Mesenchymal stem cell (in vitro differentiated cells and primary cell): ENCODE measurements around the gene IFT88.

ENCODE experiments used
- DNase-seq: peaks from one replicate; pipeline ENCODE4 v3.0.0-alpha.2; 2013
- H2AFZ ChIP-seq: one replicate; pipeline ENCODE4 v1.6.1; 2013; ENCODE audit warnings: low read depth, mild to moderate bottlenecking, control low read depth, inconsistent platforms, low read length, moderate library complexity
- H2AK5ac ChIP-seq: 2 replicates; pipeline ENCODE4 v1.6.1; 2013; ENCODE audit warnings: low read length, moderate library complexity, mild to moderate bottlenecking, inconsistent platforms; ENCODE audit not compliant: severe bottlenecking
- H2BK120ac ChIP-seq: one replicate; pipeline ENCODE4 v1.6.1; 2013; ENCODE audit warnings: low read depth, mild to moderate bottlenecking, inconsistent platforms, low read length, moderate library complexity
- H2BK12ac ChIP-seq, 2 experiments: one replicate each; pipeline ENCODE4 v1.6.1; 2013; ENCODE audit warnings: inconsistent platforms in 2 of 2, low read length in 2 of 2, mild to moderate bottlenecking in 2 of 2, moderate library complexity in 2 of 2, control low read depth in 1 of 2
- H2BK15ac ChIP-seq: one replicate; pipeline ENCODE4 v1.6.1; 2013; ENCODE audit warnings: mild to moderate bottlenecking, low read depth, inconsistent platforms; ENCODE audit not compliant: poor library complexity, severe bottlenecking
- H2BK5ac ChIP-seq: 2 replicates; pipeline ENCODE4 v1.6.1; 2013; ENCODE audit warnings: low read depth, mild to moderate bottlenecking, low read length, control low read depth, inconsistent platforms; ENCODE audit not compliant: poor library complexity, severe bottlenecking
- H3K14ac ChIP-seq, 2 experiments: one replicate each; pipeline ENCODE4 v1.6.1; 2013; ENCODE audit warnings: inconsistent platforms in 2 of 2, low read length in 2 of 2, control low read depth in 1 of 2, mild to moderate bottlenecking in 1 of 2, moderate library complexity in 1 of 2
- H3K18ac ChIP-seq, 2 experiments: one replicate each; pipeline ENCODE4 v1.6.1; 2013; ENCODE audit warnings: inconsistent platforms in 2 of 2, low read length in 2 of 2, control low read depth in 1 of 2, low read depth in 1 of 2, mild to moderate bottlenecking in 1 of 2
- H3K23ac ChIP-seq, 2 experiments: one replicate each; pipeline ENCODE4 v1.6.1; 2013; ENCODE audit warnings: inconsistent platforms in 2 of 2, low read length in 2 of 2, mild to moderate bottlenecking in 2 of 2, moderate library complexity in 2 of 2, control low read depth in 1 of 2
- H3K27ac ChIP-seq: 2 replicates; pipeline ENCODE4 v1.5.1; 2013; ENCODE audit warnings: mild to moderate bottlenecking, moderate library complexity, low read length, control low read depth, inconsistent platforms; ENCODE audit not compliant: poor library complexity, severe bottlenecking
- H3K27me3 ChIP-seq, 2 experiments: 2 replicates each; pipeline versions ENCODE4 v1.6.1 to v1.7.0; 2013; ENCODE audit warnings: low read length in 2 of 2, mild to moderate bottlenecking in 2 of 2, moderate library complexity in 2 of 2, control low read depth in 1 of 2, inconsistent platforms in 1 of 2; ENCODE audit not compliant: control insufficient read depth in 1 of 2, insufficient read depth in 1 of 2
- H3K36me3 ChIP-seq, 2 experiments: 2 replicates each; pipeline versions ENCODE4 v1.6.1 to v1.7.0; 2013; ENCODE audit warnings: low read length in 2 of 2, control low read depth in 1 of 2, inconsistent platforms in 1 of 2, low read depth in 1 of 2, mild to moderate bottlenecking in 1 of 2; ENCODE audit not compliant: insufficient read depth in 2 of 2, control insufficient read depth in 1 of 2
- H3K4ac ChIP-seq, 2 experiments: one replicate each; pipeline ENCODE4 v1.6.1; 2013; ENCODE audit warnings: inconsistent platforms in 2 of 2, low read length in 2 of 2, mild to moderate bottlenecking in 2 of 2, moderate library complexity in 2 of 2, control low read depth in 1 of 2, low read depth in 1 of 2
- H3K4me1 ChIP-seq: 2 replicates; pipeline ENCODE4 v1.6.1; 2013; ENCODE audit warnings: low read depth, low read length, control low read depth; ENCODE audit not compliant: control insufficient read depth, insufficient read depth
- H3K4me2 ChIP-seq: 2 replicates; pipeline ENCODE4 v1.6.1; 2013; ENCODE audit warnings: low read length, mild to moderate bottlenecking, inconsistent platforms; ENCODE audit not compliant: poor library complexity, severe bottlenecking
- H3K4me3 ChIP-seq, 2 experiments: 2 replicates each; pipeline versions ENCODE4 v1.5.1 to v1.7.0; 2013; ENCODE audit warnings: low read length in 2 of 2, mild to moderate bottlenecking in 2 of 2, control low read depth in 1 of 2, low read depth in 1 of 2; ENCODE audit not compliant: insufficient read depth in 1 of 2
- H3K79me1 ChIP-seq: replicated peaks from 2 replicates; pipeline ENCODE4 v1.6.1; 2013; ENCODE audit warnings: mild to moderate bottlenecking, control low read depth, low read length, inconsistent platforms; ENCODE audit not compliant: poor library complexity, severe bottlenecking
- H3K9ac ChIP-seq: 2 replicates; pipeline ENCODE4 v1.7.0; 2013; ENCODE audit warnings: mild to moderate bottlenecking, low read length, moderate library complexity
- H3K9me3 ChIP-seq: 2 replicates; pipeline ENCODE4 v1.7.0; 2013; ENCODE audit warnings: mild to moderate bottlenecking, low read length; ENCODE audit not compliant: control insufficient read depth
- H4K8ac ChIP-seq: one replicate; pipeline ENCODE4 v1.6.1; 2013; ENCODE audit warnings: inconsistent platforms, mild to moderate bottlenecking, low read length, moderate library complexity
- H4K91ac ChIP-seq: one replicate; pipeline ENCODE4 v1.6.1; 2013; ENCODE audit warnings: mild to moderate bottlenecking, low read length, inconsistent platforms
- WGBS: methylation state at CpG from one replicate; pipeline ENCODE4 v1.1.7; 2013; ENCODE audit warnings: mixed read lengths; 5-methylcytosine and 5-hydroxymethylcytosine counted together

The IFT88 gene

DNA sequence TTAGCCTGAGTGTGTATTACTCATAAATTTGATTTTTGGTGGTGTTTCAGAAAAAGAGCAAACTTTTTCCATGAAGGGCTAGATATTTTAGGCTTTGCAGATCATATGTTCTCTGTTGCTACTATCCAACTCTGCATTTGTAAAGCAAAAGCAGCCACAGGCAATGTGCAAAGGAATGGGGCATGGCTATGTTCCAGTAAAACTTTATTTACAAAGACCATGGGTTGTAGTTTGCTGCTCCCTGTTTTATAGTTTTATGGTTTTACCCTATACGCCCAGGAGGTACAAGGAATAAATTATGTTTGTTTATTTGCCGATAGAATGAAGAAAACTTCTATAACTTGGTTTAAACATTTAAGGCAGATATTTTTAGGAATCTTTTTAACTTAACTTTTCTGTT, 23.6 kb downstream of the IFT88 start:
- no peak overlapping the region for H2BK120ac ChIP-seq
- no peaks in the 10 kb centered on the region for H3K27me3 ChIP-seq
- H3K9me3 ChIP-seq, result no peaks in the 10 kb centered on the region
- no CpG with 5 or more reads among the region's 2 CpGs for WGBS
- no peak overlapping the region for H2BK15ac ChIP-seq
- no peak overlapping the region for H2BK12ac ChIP-seq
- H3K4ac ChIP-seq, result no peak overlapping the region
- no peak overlapping the region for H4K8ac ChIP-seq
- H3K18ac ChIP-seq, result no peak overlapping the region
- no peak overlapping the region for H3K27ac ChIP-seq
- H2BK5ac ChIP-seq, result no peak overlapping the region
- H3K36me3 ChIP-seq, result peaks cover 3 to 18% of the 10 kb centered on the region in 2 experiments
- H4K91ac ChIP-seq, result no peak overlapping the region
- H2AK5ac ChIP-seq, result no peak overlapping the region
- H3K23ac ChIP-seq, result no peak overlapping the region
- H3K4me3 ChIP-seq, result no peak overlapping the region
- no peak for DNase-seq
- no peak overlapping the region for H3K4me2 ChIP-seq
- H2AFZ ChIP-seq, result no peak overlapping the region
- H3K79me1 ChIP-seq, result peaks cover under 1% of the 10 kb centered on the region
- H3K14ac ChIP-seq, result no peak overlapping the region
- no peaks in the 10 kb centered on the region for H3K4me1 ChIP-seq
- H3K9ac ChIP-seq, result no peak overlapping the region

DNA sequence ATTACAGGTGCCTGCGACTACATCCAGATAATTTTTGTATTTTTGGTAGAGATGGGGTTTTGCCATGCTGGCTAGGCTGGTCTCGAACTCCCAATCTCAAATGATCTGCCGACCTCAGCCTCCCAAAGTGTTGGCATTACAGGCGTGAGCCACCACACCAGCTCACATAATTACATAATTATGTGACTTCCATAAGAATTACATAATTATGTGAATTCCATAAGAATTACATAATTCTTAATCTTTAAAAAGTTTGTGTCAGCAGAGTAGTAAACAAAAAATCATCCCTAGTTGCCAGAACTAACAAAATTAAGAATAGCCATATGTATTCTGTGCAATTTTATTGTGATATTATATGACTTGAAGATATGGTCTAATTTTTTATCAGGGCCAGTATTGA, 25.6 kb downstream of the IFT88 start:
- H3K4me3 ChIP-seq, result no peak overlapping the region
- H4K8ac ChIP-seq, result no peak overlapping the region
- H3K79me1 ChIP-seq, result no peaks in the 10 kb centered on the region
- H2BK5ac ChIP-seq, result no peak overlapping the region
- no peaks in the 10 kb centered on the region for H3K27me3 ChIP-seq
- no peak overlapping the region for H3K27ac ChIP-seq
- H4K91ac ChIP-seq, result no peak overlapping the region
- H3K14ac ChIP-seq, result no peak overlapping the region
- H2BK120ac ChIP-seq, result no peak overlapping the region
- DNase-seq, result no peak
- no peak overlapping the region for H2BK15ac ChIP-seq
- no peak overlapping the region for H3K4me2 ChIP-seq
- no peak overlapping the region for H3K18ac ChIP-seq
- H3K9ac ChIP-seq, result no peak overlapping the region
- H3K36me3 ChIP-seq, result peaks cover 6 to 29% of the 10 kb centered on the region in 2 experiments
- no peak overlapping the region for H3K4ac ChIP-seq
- H2AFZ ChIP-seq, result no peak overlapping the region
- no CpG with 5 or more reads among the region's 4 CpGs for WGBS
- no peak overlapping the region for H2BK12ac ChIP-seq
- H3K9me3 ChIP-seq, result no peaks in the 10 kb centered on the region
- no peaks in the 10 kb centered on the region for H3K4me1 ChIP-seq
- no peak overlapping the region for H2AK5ac ChIP-seq
- no peak overlapping the region for H3K23ac ChIP-seq

- Histone ChIP-seq H2BK15ac (no peak overlapping the region), H2AK5ac (no peak overlapping the region), H3K18ac (no peak overlapping the region), H4K8ac (no peak overlapping the region), H2BK5ac (no peak overlapping the region), H2BK120ac (no peak overlapping the region), H4K91ac (no peak overlapping the region), H2AFZ (no peak overlapping the region), H3K23ac (no peak overlapping the region), H3K79me1 (no peaks in the 10 kb centered on the region), H3K4me1 (no peaks in the 10 kb centered on the region), H3K4me3 (no peak overlapping the region), H3K36me3 (peaks cover 6 to 38% of the 10 kb centered on the region in 2 experiments), H3K14ac (no peak overlapping the region), H3K27ac (no peak overlapping the region), H3K4me2 (no peak overlapping the region), H3K9me3 (no peaks in the 10 kb centered on the region), H3K27me3 (no peaks in the 10 kb centered on the region), H3K4ac (no peak overlapping the region), H2BK12ac (no peak overlapping the region), H3K9ac (no peak overlapping the region)
- DNase-seq, result no peak
- 77% methylated on average over 2 of the region's 2 CpGs for WGBS
Measured at GRCh38 chr13:20594280-20594679, 27.3 kb downstream of the IFT88 start.

- Histone ChIP-seq H3K14ac (no peak overlapping the region), H4K91ac (no peak overlapping the region), H3K9ac (no peak overlapping the region), H3K36me3 (peaks cover 35 to 36% of the 10 kb centered on the region in 2 experiments), H3K27ac (no peak overlapping the region), H3K23ac (no peak overlapping the region), H3K9me3 (no peaks in the 10 kb centered on the region), H2BK15ac (no peak overlapping the region), H3K27me3 (no peaks in the 10 kb centered on the region), H2AK5ac (no peak overlapping the region), H3K4me1 (no peaks in the 10 kb centered on the region), H2AFZ (no peak overlapping the region), H2BK5ac (no peak overlapping the region), H4K8ac (no peak overlapping the region), H3K4me3 (no peak overlapping the region), H2BK120ac (no peak overlapping the region), H3K79me1 (peaks cover 3% of the 10 kb centered on the region), H3K18ac (no peak overlapping the region), H3K4me2 (no peak overlapping the region), H2BK12ac (no peak overlapping the region), H3K4ac (no peak overlapping the region)
- no peak for DNase-seq
- WGBS, result 97% methylated on average over 15 of the region's 15 CpGs
Measured at GRCh38 chr13:20607015-20607414, 40.1 kb downstream of the IFT88 start.
